Bone marrow (tissue), 2 donors: ENCODE measurements around the gene NPPC.
"Not testable (repeated sequence)": the region's sequence is repeated elsewhere in the genome, so short reads cannot be mapped to it uniquely, and the experiment has no call there.

ENCODE experiments used
- DNase-seq, 2 donors: peaks; one replicate each; lab custom pipeline; 2025; lab: John Stamatoyannopoulos, UW

NPPC gene

DNA sequence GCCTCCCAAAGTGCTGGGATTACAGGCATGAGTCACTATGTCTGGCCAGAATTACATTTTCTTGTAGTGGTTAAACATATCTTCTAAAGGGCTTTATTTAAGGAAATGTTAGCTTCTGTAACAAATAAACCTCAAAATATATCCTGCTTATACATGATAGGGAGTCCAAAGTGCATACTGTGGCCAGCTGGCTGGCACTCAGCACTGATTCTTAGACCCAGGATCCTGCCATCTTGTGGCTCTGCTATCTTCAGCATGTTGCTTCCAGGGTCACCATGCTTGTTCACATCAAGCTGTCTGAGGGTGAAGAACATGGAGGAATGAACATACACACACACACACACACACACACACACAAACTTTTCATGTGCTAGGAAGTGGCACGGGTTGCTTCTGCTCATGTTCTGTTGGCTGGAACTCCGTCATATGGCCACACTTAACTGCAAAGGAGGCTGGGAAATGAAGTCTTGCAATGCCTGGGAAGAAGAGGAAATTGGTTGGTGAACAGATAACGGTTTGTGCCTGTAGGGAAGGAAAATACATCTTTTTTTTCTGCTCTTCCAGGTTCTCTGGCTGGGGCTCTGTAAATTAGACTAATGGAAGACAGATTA lies 40.0 kb downstream of the NPPC start:
- no peak for DNase-seq

GRCh38 chr2:231884438-231885140 lies 41.6 kb downstream of the NPPC start:
- no peak for DNase-seq

- no peak for DNase-seq
Measured at GRCh38 chr2:231883468-231883881, 42.7 kb downstream of the NPPC start.

- no peak for DNase-seq
Measured at GRCh38 chr2:231882646-231883045, 43.5 kb downstream of the NPPC start.

- DNase-seq = not testable (repeated sequence)
Measured at GRCh38 chr2:231880371-231880770, 45.8 kb downstream of the NPPC start.

DNA sequence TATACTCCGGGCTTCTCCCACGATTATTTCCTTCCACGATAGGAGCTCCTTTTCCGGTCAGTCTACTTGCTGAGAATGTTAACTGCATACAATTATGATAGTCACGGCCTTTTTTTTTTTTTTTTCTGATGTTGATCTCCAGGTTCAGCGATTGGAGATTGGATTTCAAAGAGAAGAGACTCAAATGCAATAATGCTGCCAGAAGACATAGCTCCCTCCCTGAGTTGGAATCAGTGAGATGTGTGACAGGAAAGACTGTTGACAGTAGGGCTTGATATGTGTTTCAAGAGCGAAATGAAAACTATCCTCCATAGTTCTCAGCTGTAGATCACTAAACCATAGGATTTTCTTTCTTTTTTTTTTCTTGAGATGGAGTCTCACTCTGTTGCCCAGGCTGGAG lies 47.0 kb downstream of the NPPC start:
- no peak for DNase-seq

GRCh38 chr2:231877533-231878456 lies 48.4 kb downstream of the NPPC start:
- no peak for DNase-seq

- DNase-seq = no peak
Measured at GRCh38 chr2:231874944-231875343, 51.3 kb downstream of the NPPC start.
